Upper lobe of right lung (tissue), 1 donor: ENCODE results near the gene IDH1. TPM values are rescaled to one million over a fixed set of nuclear protein-coding genes. Genes with fewer than 3 reads are reported as not detected.
A peak's percentile ranks its signal among the peaks of the same experiment; 100 is the strongest.
"Not testable (repeated sequence)": the region's sequence is repeated elsewhere in the genome, so short reads cannot be mapped to it uniquely, and the experiment has no call there.

Experiments
- ATAC-seq: fragments of 200-7000 bp; cut with Tn5 transposase; one replicate; pipeline ENCODE4 v1.9.1; 2020; ENCODE audit warnings: mild to moderate bottlenecking, moderate library complexity
- DNase-seq: peaks from one replicate; pipeline ENCODE4 v3.0.0-alpha.2; 2020
- H3K27ac ChIP-seq: fragments of 200-600 bp; one replicate; pipeline ENCODE4 v1.8.0; 2022
- H3K27me3 ChIP-seq: fragments of 200-600 bp; one replicate; pipeline ENCODE4 v1.8.0; 2022; ENCODE audit warnings: mild to moderate bottlenecking
- H3K36me3 ChIP-seq: fragments of 200-600 bp; one replicate; pipeline ENCODE4 v1.8.0; 2022
- H3K4me1 ChIP-seq: fragments of 200-600 bp; one replicate; pipeline ENCODE4 v1.8.0; 2022
- H3K4me3 ChIP-seq: fragments of 200-600 bp; one replicate; pipeline ENCODE4 v1.8.0; 2022; ENCODE audit warnings: mild to moderate bottlenecking
- H3K9me3 ChIP-seq: fragments of 200-600 bp; one replicate; pipeline ENCODE4 v1.8.0; 2022
- intact Hi-C: fragments of 100-400 bp; cut with DNase I; formaldehyde crosslinking; loops from one replicate; pipeline ENCODE4 v1.11.0; 2022
- total RNA-seq: library from RNA; stranded (reverse); fragmentation: NEBNext Ultra II Directional; extraction: Animal tissue kit (Norgen Biotek cat#: 25700); gene quantifications from one replicate; pipeline ENCODE4 v1.2.1, GENCODE V29; 2021
- TF ChIP-seq, protein P1 (sequence below): fragments of 200-600 bp; IDR thresholded peaks from one replicate; pipeline ENCODE4 v1.8.0; 2022; ENCODE audit warnings: antibody characterized with exemption
- donor health status: DM: no; HTN: yes; CAD: no; lungs with severe emphysema.

IDH1 gene
- total RNA-seq, 1 donor from 2014 or later = 116 TPM

DNA sequence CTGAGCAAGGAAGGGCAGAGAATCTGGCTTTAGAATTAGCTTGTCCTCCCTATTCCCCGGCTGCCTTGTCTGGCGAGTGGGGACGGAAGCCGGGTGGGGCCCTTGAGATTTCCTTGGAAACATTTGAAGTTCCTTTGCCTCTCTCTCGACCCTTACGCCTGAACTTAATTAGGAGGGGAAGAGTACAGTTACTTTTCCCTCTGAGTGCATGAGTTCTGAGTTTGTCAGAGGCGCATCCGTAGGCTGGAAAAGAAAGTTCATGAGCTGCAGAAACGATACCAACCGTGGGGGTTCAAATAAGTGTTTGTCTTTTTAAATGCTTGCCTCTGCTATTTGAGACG is 11.7 kb upstream of the IDH1 start:
- no peaks in the 10 kb centered on the region for H3K27me3 ChIP-seq
- TF ChIP-seq, protein P1, sequence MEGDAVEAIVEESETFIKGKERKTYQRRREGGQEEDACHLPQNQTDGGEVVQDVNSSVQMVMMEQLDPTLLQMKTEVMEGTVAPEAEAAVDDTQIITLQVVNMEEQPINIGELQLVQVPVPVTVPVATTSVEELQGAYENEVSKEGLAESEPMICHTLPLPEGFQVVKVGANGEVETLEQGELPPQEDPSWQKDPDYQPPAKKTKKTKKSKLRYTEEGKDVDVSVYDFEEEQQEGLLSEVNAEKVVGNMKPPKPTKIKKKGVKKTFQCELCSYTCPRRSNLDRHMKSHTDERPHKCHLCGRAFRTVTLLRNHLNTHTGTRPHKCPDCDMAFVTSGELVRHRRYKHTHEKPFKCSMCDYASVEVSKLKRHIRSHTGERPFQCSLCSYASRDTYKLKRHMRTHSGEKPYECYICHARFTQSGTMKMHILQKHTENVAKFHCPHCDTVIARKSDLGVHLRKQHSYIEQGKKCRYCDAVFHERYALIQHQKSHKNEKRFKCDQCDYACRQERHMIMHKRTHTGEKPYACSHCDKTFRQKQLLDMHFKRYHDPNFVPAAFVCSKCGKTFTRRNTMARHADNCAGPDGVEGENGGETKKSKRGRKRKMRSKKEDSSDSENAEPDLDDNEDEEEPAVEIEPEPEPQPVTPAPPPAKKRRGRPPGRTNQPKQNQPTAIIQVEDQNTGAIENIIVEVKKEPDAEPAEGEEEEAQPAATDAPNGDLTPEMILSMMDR = no peak
- ATAC-seq = no peak
- intact Hi-C loops = no loop called here
- H3K4me3 ChIP-seq = peak overlapping the region; percentile 100
- no peaks in the 10 kb centered on the region for H3K9me3 ChIP-seq
- DNase-seq = no peak
- peaks cover 5% of the 10 kb centered on the region for H3K36me3 ChIP-seq
- peaks cover 31% of the 10 kb centered on the region for H3K4me1 ChIP-seq
- H3K27ac ChIP-seq = peak overlapping the region; percentile 96

DNA sequence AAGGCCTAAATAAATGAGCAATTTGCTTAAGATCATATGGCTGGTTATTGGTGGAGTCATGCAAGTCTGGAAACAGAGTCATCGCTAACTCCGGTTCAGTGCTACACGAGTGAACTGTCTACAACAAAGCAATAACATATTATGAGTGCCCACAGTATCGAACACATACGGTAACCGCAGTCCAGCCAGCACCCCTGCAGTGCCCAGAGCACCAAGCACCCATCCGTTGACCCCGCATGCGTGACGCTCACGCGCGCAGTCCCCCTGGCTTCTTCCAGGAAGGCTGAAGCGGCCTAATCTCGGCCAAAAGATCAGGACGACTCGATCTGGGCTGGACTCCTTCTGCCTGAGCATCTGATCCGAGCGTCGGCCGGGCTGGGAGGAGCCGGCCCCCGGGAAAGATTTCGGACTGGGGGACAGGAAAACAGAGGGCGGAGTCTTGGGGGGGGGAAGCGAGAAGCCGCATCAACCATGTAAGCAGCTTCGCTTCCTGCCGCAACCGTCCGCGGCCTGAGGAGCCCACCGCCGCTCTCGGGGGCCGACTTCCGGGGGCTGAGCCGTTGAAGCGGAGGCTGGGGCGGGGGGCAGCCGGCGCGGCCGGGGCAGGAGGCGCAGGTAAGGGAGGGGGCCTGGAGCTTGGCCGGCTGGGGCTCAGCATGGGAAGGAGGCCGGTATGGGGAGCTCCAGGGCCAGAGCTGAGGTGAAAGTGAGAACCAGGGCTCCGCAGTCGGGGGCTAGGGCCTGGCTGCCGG is 11.1 kb upstream of the IDH1 start, which contains the start of gene PIKFYVE:
PIKFYVE (plus strand) TSS at position 455 of the 752 bp plus-strand sequence. CDS start 5,265 bp downstream, outside the sequence.
- Histone ChIP-seq H3K36me3 (no peaks in the 10 kb centered on the region), H3K4me3 (peak within 1 kb of the TSS; percentile 100), H3K27me3 (no peaks in the 10 kb centered on the region), H3K27ac (peak within 1 kb of the TSS; percentile 96), H3K9me3 (no peaks in the 10 kb centered on the region), H3K4me1 (peaks cover 31% of the 10 kb centered on the region)
- TF ChIP-seq, protein P1 = no peak
- ATAC-seq (peak; percentile 99), DNase-seq (peak; percentile 97)
- intact Hi-C loops = no loop called here

DNA sequence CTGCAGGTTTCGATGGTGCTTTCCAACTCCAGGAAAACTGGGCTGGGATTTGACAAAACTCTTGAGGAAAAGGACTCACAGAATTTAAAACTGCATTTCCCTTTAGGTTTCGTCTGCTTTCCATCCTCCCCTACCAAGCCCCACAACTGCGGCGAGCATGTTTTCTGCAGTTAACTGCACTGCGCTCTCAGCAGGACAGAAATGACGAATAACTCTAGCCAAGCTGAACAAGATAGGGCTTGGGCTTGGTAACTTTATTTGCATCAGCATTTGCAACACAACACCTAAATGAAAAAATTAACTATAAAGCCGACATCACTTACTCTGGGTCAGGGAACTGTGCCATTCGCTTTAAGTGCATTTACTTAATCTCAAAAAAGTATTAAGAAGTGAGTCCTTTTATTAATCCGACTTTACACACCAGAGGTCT is 10.5 kb upstream of the IDH1 start:
- H3K4me3 ChIP-seq = peak overlapping the region; percentile 100
- peak overlapping the region; percentile 96 for H3K27ac ChIP-seq
- H3K9me3 ChIP-seq = no peaks in the 10 kb centered on the region
- H3K36me3 ChIP-seq = no peaks in the 10 kb centered on the region
- DNase-seq (no peak), ATAC-seq (peak; percentile 15)
- peaks cover 31% of the 10 kb centered on the region for H3K4me1 ChIP-seq
- TF ChIP-seq, protein P1 = no peak
- no peaks in the 10 kb centered on the region for H3K27me3 ChIP-seq
- intact Hi-C loops = no loop called here

DNA sequence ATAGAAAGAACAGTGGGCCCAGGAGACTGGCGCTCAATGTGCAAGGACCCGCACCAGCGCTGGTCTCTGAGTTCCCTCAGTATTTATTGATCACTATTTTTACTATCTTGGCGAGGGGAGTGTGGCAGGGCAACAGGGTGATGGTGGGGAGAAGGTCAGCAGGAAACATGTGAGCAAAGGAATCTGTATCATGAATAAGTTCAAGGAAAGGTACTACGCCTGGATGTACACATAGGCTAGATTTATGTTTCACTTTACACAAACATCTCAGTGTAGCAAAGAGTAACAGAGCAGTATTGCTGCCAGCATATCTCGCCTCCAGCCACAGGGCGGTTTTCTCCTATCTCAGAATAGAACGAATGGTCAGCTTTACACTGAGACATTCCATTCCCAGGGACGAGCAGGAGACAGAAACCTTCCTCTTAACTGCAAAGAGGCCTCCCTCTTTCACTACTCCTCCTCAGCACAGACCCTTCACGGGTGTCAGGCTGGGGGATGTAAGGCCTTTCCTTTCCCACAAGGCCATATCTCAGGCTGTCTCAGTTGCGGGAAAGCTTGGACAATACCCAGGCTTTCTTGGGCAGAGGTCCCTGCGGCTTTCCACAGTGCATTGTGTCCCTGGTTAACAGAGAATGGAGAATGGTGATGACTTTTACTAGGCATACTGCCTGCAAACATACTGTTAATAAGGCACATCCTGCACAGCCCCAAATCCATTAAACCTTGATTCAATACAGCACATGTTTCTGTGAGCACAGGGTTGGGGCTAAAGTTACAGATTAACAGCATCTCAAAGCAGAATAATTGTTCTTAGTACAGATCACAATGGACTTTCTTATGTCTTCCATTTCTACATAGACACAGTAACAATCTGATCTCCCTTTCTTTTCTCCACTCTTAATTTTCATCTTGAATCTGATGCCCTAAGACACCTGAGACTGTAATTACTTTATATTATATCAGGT is 2.3 kb upstream of the IDH1 start:
- DNase-seq, H3K36me3 ChIP-seq, H3K27me3 ChIP-seq, ATAC-seq, intact Hi-C loops, H3K9me3 ChIP-seq, H3K4me3 ChIP-seq, H3K27ac ChIP-seq: not testable (repeated sequence)
- peaks cover 21% of the 10 kb centered on the region for H3K4me1 ChIP-seq

DNA sequence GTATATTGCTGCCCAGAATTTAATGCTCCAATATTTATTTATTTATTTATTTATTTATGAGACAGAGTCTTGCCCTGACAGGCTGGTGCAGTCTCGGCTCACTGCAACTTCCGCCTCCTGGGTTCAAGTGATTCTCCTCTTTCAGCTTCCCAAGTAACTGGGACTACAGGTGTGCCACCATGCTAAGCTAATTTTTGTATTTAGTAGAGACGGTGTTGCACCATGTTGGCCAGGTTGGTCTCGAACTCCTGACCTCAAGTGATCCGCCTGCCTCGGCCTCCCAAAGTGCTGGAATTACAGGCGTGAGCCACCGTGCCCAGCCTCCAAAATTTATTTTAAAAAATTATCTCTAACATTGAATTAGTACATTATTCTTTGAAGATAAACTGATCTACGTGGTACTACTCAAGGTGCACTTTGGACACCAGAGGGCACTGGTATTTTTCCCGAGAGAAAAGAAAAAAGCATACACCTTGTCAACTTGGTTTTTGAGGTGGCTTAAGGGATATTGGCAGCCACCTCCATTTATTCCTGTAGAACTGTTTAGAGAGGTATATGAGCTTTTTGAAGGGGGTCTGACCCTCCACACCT is 1.4 kb upstream of the IDH1 start:
- TF ChIP-seq, protein P1 = no peak
- peaks cover 26% of the 10 kb centered on the region for H3K4me1 ChIP-seq
- H3K36me3 ChIP-seq = peaks cover 11% of the 10 kb centered on the region
- no peak overlapping the region for H3K27ac ChIP-seq
- no peaks in the 10 kb centered on the region for H3K9me3 ChIP-seq
- no peaks in the 10 kb centered on the region for H3K27me3 ChIP-seq
- DNase-seq (no peak), ATAC-seq (no peak)
- no peak overlapping the region for H3K4me3 ChIP-seq
- intact Hi-C loops = no loop called here
